ENCODE data around the gene KRT31. TPM values are rescaled to one million over a fixed set of nuclear protein-coding genes. Genes with fewer than 3 reads are reported as not detected.

KRT31 gene
- total and polyA plus RNA-seq, 2 of the 8 experiments (the other 6 are each of a cell fraction or from before 2014, with no cell fraction given): not detected

DNA sequence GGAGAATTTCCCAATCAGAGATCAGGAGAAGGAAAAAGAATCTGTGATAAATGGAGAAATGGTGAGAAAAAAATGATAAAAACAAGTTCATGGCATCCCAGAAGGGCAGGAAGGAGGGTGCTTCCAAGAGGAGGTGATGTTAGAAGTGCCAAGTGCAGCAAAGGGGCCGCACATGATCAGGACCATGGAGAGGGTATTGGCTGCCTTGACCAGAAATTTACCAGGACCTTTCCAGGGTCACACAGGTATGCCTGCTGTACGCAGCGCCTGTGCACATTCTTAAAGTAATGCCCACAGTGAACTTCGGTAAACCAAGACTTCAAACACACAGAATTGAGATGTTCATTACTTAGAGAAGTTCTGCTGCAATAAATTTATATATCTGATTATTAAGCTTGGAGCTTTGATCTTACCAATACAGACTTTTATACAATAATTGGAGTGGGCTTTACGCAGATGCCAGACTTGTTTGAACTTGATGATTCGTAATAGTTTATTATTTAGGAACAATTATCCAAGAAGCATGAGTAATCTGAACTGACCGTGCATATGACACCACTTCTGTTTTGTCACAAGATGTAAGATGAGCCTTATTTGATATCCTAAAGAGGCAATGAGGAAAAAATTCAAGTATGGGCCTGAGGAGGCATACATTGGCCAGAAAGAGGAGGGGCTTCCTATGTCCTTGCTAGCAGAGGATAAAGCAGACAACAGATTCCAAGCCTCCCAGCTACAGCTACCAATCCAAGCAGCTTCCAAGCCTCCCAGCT lies 44.6 kb downstream of the KRT31 start (continued):
- TF ChIP-seq EZH2 (IDR thresholded peaks at IDR 0.05; ENCODE audit: low read depth, low read length, severe bottlenecking) (no peak), SP2 (IDR thresholded peaks at IDR 0.05; ENCODE audit: low read length) (no peak), KDM4A (IDR thresholded peaks at IDR 0.05; ENCODE audit: low read depth, low read length, severe bottlenecking) (no peak), JUND (IDR thresholded peaks at IDR 0.05; ENCODE audit: low read length) (no peak), EP300 (IDR thresholded peaks at IDR 0.05; ENCODE audit: borderline replicate concordance in 1 of 2, low read depth in 2 of 2, low read length in 2 of 2) (no peak), BACH1 (IDR thresholded peaks at IDR 0.05; ENCODE audit: low read length) (no peak)
